Measurements from ENCODE around the gene CHKA.

CHKA gene

DNA sequence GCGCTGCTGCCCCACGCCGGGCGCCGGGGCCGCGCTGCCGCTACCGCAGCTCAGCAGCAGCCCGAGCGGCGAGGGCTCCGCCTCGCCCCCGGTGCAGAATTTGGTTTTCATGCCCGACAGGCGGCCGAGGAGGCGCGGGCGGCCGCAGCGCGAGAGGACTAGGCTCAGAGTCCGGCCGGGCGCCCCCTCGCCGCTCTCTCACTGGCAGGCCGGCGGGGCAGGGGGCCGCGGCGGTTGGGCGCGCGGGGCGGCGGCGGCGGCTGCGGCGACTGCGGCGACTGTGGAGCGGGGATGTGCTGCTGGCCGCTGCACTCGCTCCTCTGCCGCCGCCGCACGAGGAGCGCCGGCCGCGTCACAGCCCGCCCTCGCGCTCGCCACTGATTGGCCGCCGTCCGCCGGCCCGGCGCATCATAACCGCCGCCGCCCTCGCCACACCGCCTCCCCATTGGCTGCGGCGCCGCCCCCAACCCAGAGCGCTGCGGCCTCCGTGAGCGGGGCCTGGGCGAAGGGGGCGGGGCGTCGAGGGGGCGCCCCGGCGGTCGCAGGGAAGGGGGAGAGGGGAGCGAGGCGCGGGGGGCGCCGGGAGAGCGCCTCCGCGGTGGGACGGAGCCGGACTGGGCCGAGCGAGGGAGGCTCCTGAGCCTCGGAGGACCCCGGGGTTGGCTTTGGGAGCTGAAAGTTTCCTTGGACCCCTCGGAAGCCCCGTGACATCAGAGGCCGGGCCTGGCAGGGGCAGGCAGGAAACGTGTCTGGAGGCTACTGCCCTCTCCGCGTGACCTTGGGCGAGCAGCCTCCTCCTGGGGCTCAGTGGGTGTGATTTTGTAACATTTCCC is at the start of gene CHKA:
TSS of gene CHKA (minus strand) at position 322 of the 833 bp plus-strand sequence. CDS start at position 111, 211 bp downstream.
- TF ChIP-seq, protein P1, sequence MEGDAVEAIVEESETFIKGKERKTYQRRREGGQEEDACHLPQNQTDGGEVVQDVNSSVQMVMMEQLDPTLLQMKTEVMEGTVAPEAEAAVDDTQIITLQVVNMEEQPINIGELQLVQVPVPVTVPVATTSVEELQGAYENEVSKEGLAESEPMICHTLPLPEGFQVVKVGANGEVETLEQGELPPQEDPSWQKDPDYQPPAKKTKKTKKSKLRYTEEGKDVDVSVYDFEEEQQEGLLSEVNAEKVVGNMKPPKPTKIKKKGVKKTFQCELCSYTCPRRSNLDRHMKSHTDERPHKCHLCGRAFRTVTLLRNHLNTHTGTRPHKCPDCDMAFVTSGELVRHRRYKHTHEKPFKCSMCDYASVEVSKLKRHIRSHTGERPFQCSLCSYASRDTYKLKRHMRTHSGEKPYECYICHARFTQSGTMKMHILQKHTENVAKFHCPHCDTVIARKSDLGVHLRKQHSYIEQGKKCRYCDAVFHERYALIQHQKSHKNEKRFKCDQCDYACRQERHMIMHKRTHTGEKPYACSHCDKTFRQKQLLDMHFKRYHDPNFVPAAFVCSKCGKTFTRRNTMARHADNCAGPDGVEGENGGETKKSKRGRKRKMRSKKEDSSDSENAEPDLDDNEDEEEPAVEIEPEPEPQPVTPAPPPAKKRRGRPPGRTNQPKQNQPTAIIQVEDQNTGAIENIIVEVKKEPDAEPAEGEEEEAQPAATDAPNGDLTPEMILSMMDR (conservative IDR thresholded peaks at IDR 0.05; ENCODE audit: low read depth, low read length), result no peak
- H3K27ac ChIP-seq, result peak within 1 kb of the TSS; percentile 71
- no peak within 1 kb of the TSS for H3K4me3 ChIP-seq (IDR thresholded peaks at IDR 0.05; ENCODE audit: insufficient read depth, low read depth, low read length)
- H3K27me3 ChIP-seq (ENCODE audit: insufficient read depth, low read depth), result no peaks in the 10 kb centered on the region
- H3K9ac ChIP-seq, result peak within 1 kb of the TSS; percentile 82; the same call in 1 of the 2 replicates
- H3K36me3 ChIP-seq (ENCODE audit: insufficient read depth), result no peaks in the 10 kb centered on the region
- H3K79me2 ChIP-seq (ENCODE audit: insufficient read depth, low read depth), result peaks cover 41% of the 10 kb centered on the region
- H2AFZ ChIP-seq (ENCODE audit: low read depth), result peak within 1 kb of the TSS; percentile 80
- peaks cover 21% of the 10 kb centered on the region for H3K4me1 ChIP-seq (ENCODE audit: low read depth, poor library complexity, severe bottlenecking)
- H3K4me2 ChIP-seq, result peak within 1 kb of the TSS; percentile 80
- 0 out of 2 replicates have a peak, but pooled peaks cover 3% of the 10 kb centered on the region for H4K20me1 ChIP-seq (ENCODE audit: insufficient read depth)

GRCh38 chr11:68169442-68169841 is 48.3 kb upstream of the CHKA start:
- Histone ChIP-seq H3K4me3 (IDR thresholded peaks at IDR 0.05; ENCODE audit: insufficient read depth, low read depth, low read length) (no peak overlapping the region), H3K27me3 (ENCODE audit: insufficient read depth, low read depth) (no peaks in the 10 kb centered on the region), H3K36me3 (ENCODE audit: insufficient read depth) (no peaks in the 10 kb centered on the region; the same call in 1 of the 2 replicates), H3K4me2 (no peak overlapping the region), H3K4me1 (ENCODE audit: low read depth, poor library complexity, severe bottlenecking) (no peaks in the 10 kb centered on the region), H4K20me1 (ENCODE audit: insufficient read depth) (no peaks in the 10 kb centered on the region), H3K9ac (no peak overlapping the region), H3K79me2 (ENCODE audit: insufficient read depth, low read depth) (no peaks in the 10 kb centered on the region), H3K27ac (no peak overlapping the region), H2AFZ (ENCODE audit: low read depth) (no peak overlapping the region)
- TF ChIP-seq, protein P1 (conservative IDR thresholded peaks at IDR 0.05; ENCODE audit: low read depth, low read length), result no peak

DNA sequence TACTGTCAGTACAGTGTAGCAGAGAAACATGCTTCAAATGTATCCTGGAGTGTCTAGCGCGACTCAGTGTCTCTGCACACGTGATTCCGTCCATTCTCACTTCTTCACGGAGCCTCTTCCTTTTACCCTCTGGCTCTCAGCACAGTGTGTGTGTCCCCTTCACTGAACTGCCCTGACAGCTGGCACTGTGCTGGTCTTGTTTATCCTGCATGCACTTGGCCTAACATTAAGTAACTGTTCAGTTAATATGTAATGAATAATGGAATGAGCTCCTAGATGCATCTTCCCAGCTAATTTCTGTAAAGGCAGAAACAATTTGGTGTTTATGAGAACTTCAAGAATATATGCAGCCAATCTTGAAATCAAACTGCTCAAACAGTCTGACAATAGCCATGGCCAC is 47.5 kb upstream of the CHKA start:
- Histone ChIP-seq H3K4me2 (no peak overlapping the region), H3K27me3 (ENCODE audit: insufficient read depth, low read depth) (no peaks in the 10 kb centered on the region), H3K27ac (no peak overlapping the region), H4K20me1 (ENCODE audit: insufficient read depth) (no peaks in the 10 kb centered on the region), H3K4me1 (ENCODE audit: low read depth, poor library complexity, severe bottlenecking) (no peaks in the 10 kb centered on the region), H3K36me3 (ENCODE audit: insufficient read depth) (no peaks in the 10 kb centered on the region; the same call in 1 of the 2 replicates), H3K9ac (no peak overlapping the region), H2AFZ (ENCODE audit: low read depth) (no peak overlapping the region), H3K79me2 (ENCODE audit: insufficient read depth, low read depth) (no peaks in the 10 kb centered on the region), H3K4me3 (IDR thresholded peaks at IDR 0.05; ENCODE audit: insufficient read depth, low read depth, low read length) (no peak overlapping the region)
- TF ChIP-seq, protein P1 (conservative IDR thresholded peaks at IDR 0.05; ENCODE audit: low read depth, low read length), result no peak

DNA sequence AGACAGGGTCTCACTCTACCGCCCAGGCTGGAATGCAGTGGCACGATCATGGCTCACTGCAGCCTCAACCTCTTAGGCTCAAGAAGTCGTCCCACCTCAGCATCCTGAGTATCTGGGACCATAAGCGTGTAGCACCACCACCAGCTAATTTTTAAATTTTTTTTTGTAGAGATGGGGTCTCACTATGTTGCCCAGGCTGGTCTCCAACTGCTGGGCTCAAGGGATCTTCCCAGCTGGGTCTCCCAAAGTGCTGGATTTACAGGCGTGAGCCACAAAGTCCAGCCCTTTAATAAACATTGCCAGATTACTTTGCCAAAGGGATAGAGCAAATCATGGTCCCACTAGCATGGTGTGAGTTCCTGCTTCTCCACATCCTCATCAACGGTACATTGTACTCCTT is 46.3 kb upstream of the CHKA start:
- H4K20me1 ChIP-seq (ENCODE audit: insufficient read depth), result no peaks in the 10 kb centered on the region
- H3K27me3 ChIP-seq (ENCODE audit: insufficient read depth, low read depth), result no peaks in the 10 kb centered on the region
- H3K4me2 ChIP-seq, result no peak overlapping the region
- no peak overlapping the region for H2AFZ ChIP-seq (ENCODE audit: low read depth)
- H3K4me3 ChIP-seq (IDR thresholded peaks at IDR 0.05; ENCODE audit: insufficient read depth, low read depth, low read length), result no peak overlapping the region
- no peaks in the 10 kb centered on the region for H3K4me1 ChIP-seq (ENCODE audit: low read depth, poor library complexity, severe bottlenecking)
- no peaks in the 10 kb centered on the region; the same call in 1 of the 2 replicates for H3K36me3 ChIP-seq (ENCODE audit: insufficient read depth)
- TF ChIP-seq, protein P1 (conservative IDR thresholded peaks at IDR 0.05; ENCODE audit: low read depth, low read length), result no peak
- no peak overlapping the region for H3K9ac ChIP-seq
- H3K79me2 ChIP-seq (ENCODE audit: insufficient read depth, low read depth), result no peaks in the 10 kb centered on the region
- H3K27ac ChIP-seq, result no peak overlapping the region
